DND-41 (cell line): ENCODE measurements around the gene ATP1B3.

Experiments
- ATAC-seq: fragments of 200-7000 bp; cut with Tn5 transposase; 3 replicates; pipeline ENCODE4 v1.9.1; 2021; ENCODE audit warnings: low read depth; ENCODE audit not compliant: insufficient read depth
- DNase-seq: peaks from one replicate; pipeline ENCODE4 v3.0.0-alpha.2; 2020
- H2AFZ ChIP-seq: 2 replicates; pipeline ENCODE4 v1.6.0; 2012; ENCODE audit warnings: low read depth, low read length
- H3K27ac ChIP-seq: 2 replicates; pipeline ENCODE4 v1.5.1; 2012; ENCODE audit warnings: low read length, inconsistent platforms
- H3K27me3 ChIP-seq: fragments of 200-600 bp; sonication (generic); 2 replicates; pipeline ENCODE4 v1.6.0; 2012; ENCODE audit warnings: low read length, mild to moderate bottlenecking, inconsistent platforms; ENCODE audit not compliant: insufficient read depth, poor library complexity
- H3K36me3 ChIP-seq: 2 replicates; pipeline ENCODE4 v1.5.1; 2012; ENCODE audit warnings: low read length, inconsistent platforms; ENCODE audit not compliant: insufficient read depth
- H3K4me1 ChIP-seq: 2 replicates; pipeline ENCODE4 v1.5.1; 2012; ENCODE audit warnings: mild to moderate bottlenecking, low read length; ENCODE audit not compliant: insufficient read depth
- H3K4me2 ChIP-seq: 2 replicates; pipeline ENCODE4 v1.6.0; 2012; ENCODE audit warnings: mild to moderate bottlenecking, moderate library complexity, low read length, inconsistent platforms; ENCODE audit not compliant: insufficient read depth
- H3K4me3 ChIP-seq, 2 experiments: fragments of 200-600 bp in 1 of 2; shearing (Covaris generic) in 1 of 2; 2 replicates each; pipeline ENCODE4 v1.5.1; 2012 to 2016; ENCODE audit warnings: inconsistent platforms in 2 of 2, low read length in 2 of 2, mild to moderate bottlenecking in 2 of 2, low read depth in 1 of 2, moderate library complexity in 1 of 2
- H3K79me2 ChIP-seq: 2 replicates; pipeline ENCODE4 v1.6.0; 2012; ENCODE audit warnings: low read length, inconsistent platforms; ENCODE audit not compliant: insufficient read depth
- H3K9ac ChIP-seq: 2 replicates; pipeline ENCODE4 v1.6.0; 2012; ENCODE audit warnings: low read depth, mild to moderate bottlenecking, inconsistent platforms, low read length, moderate library complexity
- H3K9me3 ChIP-seq: 2 replicates; pipeline ENCODE4 v1.5.1; 2012; ENCODE audit warnings: low read length, moderate library complexity, mild to moderate bottlenecking, inconsistent platforms; ENCODE audit not compliant: insufficient read depth, severe bottlenecking
- H4K20me1 ChIP-seq: 2 replicates; pipeline ENCODE4 v1.6.0; 2012; ENCODE audit warnings: low read length; ENCODE audit not compliant: insufficient read depth
- CTCF ChIP-seq: IDR thresholded peaks from 2 replicates; pipeline ENCODE4 v1.5.1; 2012; ENCODE audit warnings: borderline replicate concordance, low read length, moderate library complexity, mild to moderate bottlenecking; ENCODE audit not compliant: poor library complexity, severe bottlenecking; ENCODE audit errors: extremely low read depth
- EZH2 ChIP-seq: IDR thresholded peaks from 3 replicates; pipeline ENCODE4 v1.6.1; 2012; ENCODE audit warnings: borderline replicate concordance, low read depth, mild to moderate bottlenecking, moderate library complexity, low read length, inconsistent platforms; ENCODE audit not compliant: severe bottlenecking

ATP1B3 gene

GRCh38 chr3:141952611-141953010 is 76.2 kb downstream of the ATP1B3 start:
- Histone ChIP-seq H3K4me3 (no peak overlapping the region), H3K4me1 (no peaks in the 10 kb centered on the region), H3K79me2 (peaks cover 3% of the 10 kb centered on the region), H3K9me3 (no peaks in the 10 kb centered on the region), H3K36me3 (peaks cover 80% of the 10 kb centered on the region), H3K27ac (no peak overlapping the region), H4K20me1 (peaks cover 7% of the 10 kb centered on the region; the same call in 1 of the 2 replicates), H2AFZ (no peak overlapping the region), H3K9ac (no peak overlapping the region), H3K27me3 (no peaks in the 10 kb centered on the region), H3K4me2 (no peak overlapping the region)
- DNase-seq (no peak), ATAC-seq (no peak)
- TF ChIP-seq CTCF (no peak), EZH2 (no peak)

GRCh38 chr3:141955175-141955574 is 78.7 kb downstream of the ATP1B3 start:
- no peak overlapping the region for H3K4me2 ChIP-seq
- DNase-seq (peak; percentile 39), ATAC-seq (peak; percentile 92)
- TF ChIP-seq CTCF (no peak), EZH2 (no peak)
- no peaks in the 10 kb centered on the region for H3K27me3 ChIP-seq
- H4K20me1 ChIP-seq, result peaks cover 3% of the 10 kb centered on the region; the same call in 1 of the 2 replicates
- H2AFZ ChIP-seq, result no peak overlapping the region
- H3K9me3 ChIP-seq, result no peaks in the 10 kb centered on the region
- H3K9ac ChIP-seq, result no peak overlapping the region
- H3K79me2 ChIP-seq, result peaks cover 6% of the 10 kb centered on the region
- H3K36me3 ChIP-seq, result peaks cover 87% of the 10 kb centered on the region
- no peaks in the 10 kb centered on the region for H3K4me1 ChIP-seq
- H3K4me3 ChIP-seq, result no peak overlapping the region
- no peak overlapping the region for H3K27ac ChIP-seq

GRCh38 chr3:141959589-141960554 is 83.4 kb downstream of the ATP1B3 start:
- no peaks in the 10 kb centered on the region for H4K20me1 ChIP-seq
- no peaks in the 10 kb centered on the region for H3K4me1 ChIP-seq
- ATAC-seq (no peak), DNase-seq (no peak)
- no peak overlapping the region for H3K4me2 ChIP-seq
- H3K4me3 ChIP-seq, result no peak overlapping the region
- no peak overlapping the region for H3K27ac ChIP-seq
- peaks cover 10% of the 10 kb centered on the region for H3K79me2 ChIP-seq
- TF ChIP-seq CTCF (no peak), EZH2 (no peak)
- no peaks in the 10 kb centered on the region for H3K9me3 ChIP-seq
- peaks cover 92% of the 10 kb centered on the region for H3K36me3 ChIP-seq
- no peak overlapping the region for H2AFZ ChIP-seq
- no peak overlapping the region for H3K9ac ChIP-seq
- no peaks in the 10 kb centered on the region for H3K27me3 ChIP-seq
